CD4-positive, CD25-positive, alpha-beta regulatory T cell (primary cell): ENCODE data around the gene LAMA1. TPM values are rescaled to one million over a fixed set of nuclear protein-coding genes. Genes with fewer than 3 reads are reported as not detected.

Source experiments
- ATAC-seq, 2 donors: fragments of 150-1000 bp; cut with Tn5 transposase; one replicate each; pipeline ENCODE4 v1.10.0; 2021; ENCODE audit warnings: low read depth in 2 of 2, moderate number of reproducible peaks in 2 of 2, moderate library complexity in 1 of 2
- DNase-seq, 3 donors: peaks; one replicate each; pipeline versions ENCODE4 v3.0.0 to v3.0.0-alpha.2; 2012 to 2022; ENCODE audit warnings: mixed read lengths in 1 of 3
- H3K27ac ChIP-seq: one replicate; pipeline ENCODE4 v1.7.0; 2013; ENCODE audit warnings: mild to moderate bottlenecking, low read length; ENCODE audit not compliant: insufficient read depth, poor library complexity, severe bottlenecking
- H3K27me3 ChIP-seq: one replicate; pipeline ENCODE4 v1.7.0; 2013; ENCODE audit warnings: low read length; ENCODE audit not compliant: control insufficient read depth, insufficient read depth
- H3K36me3 ChIP-seq: one replicate; pipeline ENCODE4 v1.7.0; 2013; ENCODE audit warnings: mild to moderate bottlenecking, low read length, moderate library complexity; ENCODE audit not compliant: control insufficient read depth, insufficient read depth
- H3K4me1 ChIP-seq: 2 replicates; pipeline ENCODE4 v1.7.0; 2013; ENCODE audit warnings: mild to moderate bottlenecking, low read length; ENCODE audit not compliant: insufficient read depth, control insufficient read depth, poor library complexity, severe bottlenecking
- H3K4me3 ChIP-seq: one replicate; pipeline ENCODE4 v1.7.0; 2013; ENCODE audit warnings: low read depth, mild to moderate bottlenecking, low read length, moderate library complexity
- H3K9me3 ChIP-seq, 2 experiments: 1 replicate in 1 of 2; 2 replicates in 1 of 2; pipeline ENCODE4 v1.7.0; 2013; ENCODE audit warnings: low read length in 2 of 2, mild to moderate bottlenecking in 1 of 2, moderate library complexity in 1 of 2; ENCODE audit not compliant: control insufficient read depth in 2 of 2
- H3K27ac Mint-ChIP-seq, 3 donors: one replicate each; pipeline ENCODE4 v1.8.0; 2020 to 2022; ENCODE audit warnings: mild to moderate bottlenecking in 3 of 3, mixed read lengths in 3 of 3, moderate library complexity in 2 of 3
- H3K27me3 Mint-ChIP-seq: one replicate; pipeline ENCODE4 v1.8.0; 2022; ENCODE audit warnings: mild to moderate bottlenecking, mixed read lengths
- H3K36me3 Mint-ChIP-seq: one replicate; pipeline ENCODE4 v1.8.0; 2020; ENCODE audit warnings: mixed read lengths
- H3K4me1 Mint-ChIP-seq, 4 donors: one replicate each; pipeline ENCODE4 v1.8.0; 2020 to 2022; ENCODE audit warnings: mixed read lengths in 4 of 4, mild to moderate bottlenecking in 1 of 4
- H3K4me3 Mint-ChIP-seq, 4 donors: one replicate each; pipeline ENCODE4 v1.8.0; 2020 to 2022; ENCODE audit warnings: mild to moderate bottlenecking in 4 of 4, mixed read lengths in 4 of 4, moderate library complexity in 3 of 4
- H3K9me3 Mint-ChIP-seq, 7 donors: one replicate each; pipeline ENCODE4 v1.8.0; 2020 to 2022; ENCODE audit warnings: mixed read lengths in 7 of 7, mild to moderate bottlenecking in 3 of 7, moderate library complexity in 2 of 7
- polyA plus RNA-seq, 4 donors: library from polyadenylated mRNA; unstranded; fragments of 300-500 nt; fragmentation: Illumina TruSeq; gene quantifications; one replicate each; pipeline ENCODE4 v1.2.3, GENCODE V29; 2021
- total RNA-seq: library from RNA; stranded (reverse); gene quantifications from one replicate; pipeline ENCODE4 v1.2.3, GENCODE V29; 2022

The LAMA1 gene
- total and polyA plus RNA-seq, 5 donors from 2014 or later, result not detected

DNA sequence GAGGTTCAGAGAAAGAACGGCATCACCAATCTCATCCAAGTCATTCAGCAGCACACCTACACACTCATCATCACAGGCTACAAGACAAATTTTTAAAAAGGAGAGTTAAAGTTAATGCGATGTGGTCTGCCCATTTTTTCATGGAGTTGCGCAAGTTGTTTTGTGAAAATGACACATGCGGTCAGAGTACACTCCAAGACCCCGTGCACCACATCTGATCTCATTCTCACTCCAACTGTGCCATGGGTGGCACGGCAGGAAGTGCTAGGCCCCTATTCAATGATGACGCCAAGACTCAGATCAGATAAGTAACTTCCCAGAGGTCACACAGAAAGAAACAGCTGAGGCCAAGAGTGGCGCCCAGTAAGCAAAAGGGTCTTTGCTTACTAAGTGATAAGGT is 119.8 kb downstream of the LAMA1 start:
- no peak overlapping the region for H3K4me3 ChIP-seq
- Mint-ChIP-seq H3K27ac (peak overlapping the region in 1 of 3 donors; percentile 7), H3K4me3 (no peak overlapping the region)

DNA sequence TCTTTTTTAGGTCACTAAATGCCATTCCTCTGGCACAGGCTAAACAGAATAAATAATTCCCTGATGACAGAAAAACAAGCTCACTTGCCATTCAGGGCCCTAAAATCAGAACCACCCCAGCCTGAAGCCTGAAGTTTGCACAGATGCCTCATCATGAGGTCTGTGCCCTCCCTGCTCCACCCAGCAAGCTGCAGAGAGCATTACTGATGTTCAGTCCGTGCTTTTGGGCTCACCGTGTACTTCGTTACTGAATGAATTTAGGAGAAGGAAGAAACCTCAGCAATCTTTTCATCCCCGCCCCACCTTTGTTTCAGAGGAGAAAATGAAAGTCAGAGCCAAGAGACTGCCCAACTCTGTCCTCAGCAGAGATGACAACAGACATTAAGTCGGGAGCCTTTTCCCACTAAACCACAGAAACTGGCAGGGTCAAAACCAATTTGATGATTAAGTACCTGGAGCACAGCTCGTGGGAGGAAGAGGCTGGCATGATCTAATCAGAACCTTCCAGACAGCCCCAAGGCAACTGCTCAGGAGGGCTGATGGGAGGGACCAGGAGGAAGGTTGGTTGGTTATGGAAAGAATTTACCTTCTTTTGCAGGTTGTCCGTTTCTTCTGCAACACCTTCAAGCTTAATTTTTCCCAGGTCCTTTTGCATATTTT is 122.7 kb downstream of the LAMA1 start:
- Histone ChIP-seq H3K36me3 (no peaks in the 10 kb centered on the region), H3K4me3 (no peak overlapping the region), H3K4me1 (no peaks in the 10 kb centered on the region), H3K27me3 (no peaks in the 10 kb centered on the region), H3K27ac (no peak overlapping the region), H3K9me3 (no peaks in the 10 kb centered on the region)
- no peaks in the 10 kb centered on the region for H3K4me1 Mint-ChIP-seq
- ATAC-seq (no peak), DNase-seq (no peak)
- H3K9me3 Mint-ChIP-seq, result peaks cover 0 to 12% (median 0%) of the 10 kb centered on the region in 7 donors
- no peak overlapping the region for H3K4me3 Mint-ChIP-seq
- H3K36me3 Mint-ChIP-seq, result no peaks in the 10 kb centered on the region
- no peaks in the 10 kb centered on the region for H3K27me3 Mint-ChIP-seq
- no peak overlapping the region for H3K27ac Mint-ChIP-seq

More for the DNA sequence above, 119.8 kb downstream of the LAMA1 start:
- no peak overlapping the region for H3K27ac ChIP-seq
- no peaks in the 10 kb centered on the region for H3K27me3 Mint-ChIP-seq
- H3K27me3 ChIP-seq, result no peaks in the 10 kb centered on the region
- DNase-seq, result no peak
- H3K9me3 Mint-ChIP-seq, result peaks cover 0 to 9% (median 0%) of the 10 kb centered on the region in 7 donors
- no peaks in the 10 kb centered on the region for H3K36me3 ChIP-seq
- H3K4me1 ChIP-seq, result no peaks in the 10 kb centered on the region
- no peak for ATAC-seq
- no peaks in the 10 kb centered on the region for H3K9me3 ChIP-seq
- no peaks in the 10 kb centered on the region for H3K36me3 Mint-ChIP-seq
- no peaks in the 10 kb centered on the region for H3K4me1 Mint-ChIP-seq

DNA sequence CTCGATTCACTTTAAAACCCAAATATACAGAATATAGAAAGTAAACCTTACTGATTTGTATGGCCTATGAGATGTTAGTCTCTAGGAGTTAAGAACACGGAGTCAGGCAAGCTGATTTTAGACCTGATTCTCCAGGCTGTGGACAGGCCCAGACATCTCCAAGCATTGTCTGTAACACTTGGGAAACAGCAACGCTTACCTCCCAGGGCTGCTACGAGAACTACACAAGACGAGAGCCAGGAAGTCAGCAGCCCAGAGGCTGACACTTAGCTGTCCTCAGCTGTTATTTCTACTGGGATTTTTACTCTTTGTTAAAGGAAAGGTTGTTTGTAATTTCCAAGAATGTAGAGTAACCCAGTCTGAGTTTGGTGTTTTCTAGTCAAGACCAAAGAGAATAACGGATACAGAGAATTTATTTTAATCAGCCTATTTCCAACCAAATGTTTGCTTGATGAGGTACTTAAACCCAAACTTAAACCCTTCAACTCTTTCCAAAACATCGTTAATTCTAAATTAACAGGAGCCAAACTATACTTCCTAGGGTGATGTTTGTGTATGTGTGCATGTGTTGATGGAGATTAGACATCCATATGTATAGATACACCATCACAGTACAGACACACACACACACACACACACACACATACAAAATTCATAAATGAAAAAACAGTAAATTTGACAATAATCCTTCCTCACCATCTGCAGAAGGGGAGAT is 123.4 kb downstream of the LAMA1 start:
- H3K36me3 Mint-ChIP-seq, result no peaks in the 10 kb centered on the region
- peaks cover 0 to 12% (median 0%) of the 10 kb centered on the region in 7 donors for H3K9me3 Mint-ChIP-seq
- DNase-seq, result no peak
- H3K27ac Mint-ChIP-seq, result no peak overlapping the region
- Histone ChIP-seq H3K27ac (no peak overlapping the region), H3K4me3 (no peak overlapping the region), H3K36me3 (no peaks in the 10 kb centered on the region), H3K4me1 (no peaks in the 10 kb centered on the region), H3K27me3 (no peaks in the 10 kb centered on the region), H3K9me3 (no peaks in the 10 kb centered on the region)
- no peak overlapping the region for H3K4me3 Mint-ChIP-seq
- H3K4me1 Mint-ChIP-seq, result no peaks in the 10 kb centered on the region
- ATAC-seq, result no peak
- H3K27me3 Mint-ChIP-seq, result no peaks in the 10 kb centered on the region

- H3K4me3 ChIP-seq, result no peak overlapping the region
- no peaks in the 10 kb centered on the region for H3K27me3 Mint-ChIP-seq
These were observed 124.8 kb downstream of the LAMA1 start for GRCh38 chr18:6992761-6993160.

DNA sequence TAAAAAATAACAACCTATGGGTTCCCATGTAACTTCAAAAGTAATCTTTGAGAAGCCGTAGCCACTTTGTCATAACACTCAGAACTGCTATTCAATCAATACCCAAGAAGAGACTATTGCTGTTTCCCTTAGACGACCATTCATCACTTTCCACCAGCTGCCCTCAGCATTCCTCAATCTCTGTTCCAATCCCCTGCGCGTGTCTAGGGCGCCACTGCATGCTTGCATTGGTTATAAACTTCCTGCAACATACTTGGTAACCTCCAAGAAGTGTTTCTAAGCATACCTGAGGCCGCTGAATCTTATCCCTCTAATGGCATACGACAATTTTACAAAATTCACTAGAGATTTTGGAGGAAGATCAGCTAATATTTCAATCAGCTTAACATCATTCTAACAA is 134.2 kb downstream of the LAMA1 start:
- no peaks in the 10 kb centered on the region for H3K9me3 ChIP-seq
- DNase-seq, result no peak
- Mint-ChIP-seq H3K27me3 (no peaks in the 10 kb centered on the region), H3K4me1 (no peaks in the 10 kb centered on the region), H3K36me3 (no peaks in the 10 kb centered on the region), H3K27ac (no peak overlapping the region), H3K9me3 (peaks cover 0 to 2% (median 0%) of the 10 kb centered on the region in 7 donors), H3K4me3 (no peak overlapping the region)
- no peaks in the 10 kb centered on the region for H3K4me1 ChIP-seq
- no peaks in the 10 kb centered on the region for H3K27me3 ChIP-seq
- H3K27ac ChIP-seq, result no peak overlapping the region
- no peak for ATAC-seq
- H3K36me3 ChIP-seq, result no peaks in the 10 kb centered on the region
- H3K4me3 ChIP-seq, result no peak overlapping the region

More at GRCh38 chr18:6992761-6993160, 124.8 kb downstream of the LAMA1 start:
- H3K4me1 Mint-ChIP-seq, result no peaks in the 10 kb centered on the region
- Histone ChIP-seq H3K9me3 (no peaks in the 10 kb centered on the region), H3K27ac (no peak overlapping the region), H3K36me3 (no peaks in the 10 kb centered on the region), H3K4me1 (no peaks in the 10 kb centered on the region), H3K27me3 (no peaks in the 10 kb centered on the region)
- no peak for DNase-seq
- peaks cover 0 to 6% (median 0%) of the 10 kb centered on the region in 7 donors for H3K9me3 Mint-ChIP-seq
- ATAC-seq, result no peak
- H3K36me3 Mint-ChIP-seq, result no peaks in the 10 kb centered on the region
- no peak overlapping the region for H3K27ac Mint-ChIP-seq
- no peak overlapping the region for H3K4me3 Mint-ChIP-seq

DNA sequence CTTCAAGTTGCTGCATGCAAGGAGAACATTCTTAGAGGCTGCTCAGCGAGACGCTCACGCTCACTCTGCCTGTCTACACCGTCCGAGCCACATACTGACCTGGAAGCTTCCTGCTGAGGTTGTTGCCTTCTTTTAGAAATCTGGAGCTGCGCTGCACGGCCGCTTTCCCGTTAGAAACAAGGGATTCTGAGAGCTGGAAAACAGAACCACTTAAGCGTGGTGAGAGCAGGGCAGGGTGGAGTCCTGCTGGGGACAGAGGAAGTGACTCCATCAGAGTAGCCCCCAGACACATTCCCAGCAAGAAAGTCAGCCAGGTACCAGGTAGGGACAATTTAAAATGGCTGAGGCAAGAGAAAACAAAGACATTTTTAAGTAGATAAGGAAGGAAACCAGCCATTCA is 135.2 kb downstream of the LAMA1 start:
- DNase-seq (no peak), ATAC-seq (no peak)
- H3K4me1 ChIP-seq, result no peaks in the 10 kb centered on the region
- H3K4me3 ChIP-seq, result no peak overlapping the region
- peaks cover 0 to 2% (median 0%) of the 10 kb centered on the region in 7 donors for H3K9me3 Mint-ChIP-seq
- no peak overlapping the region for H3K4me3 Mint-ChIP-seq
- H3K36me3 ChIP-seq, result no peaks in the 10 kb centered on the region
- no peaks in the 10 kb centered on the region for H3K27me3 Mint-ChIP-seq
- H3K27me3 ChIP-seq, result no peaks in the 10 kb centered on the region
- no peak overlapping the region for H3K27ac ChIP-seq
- no peaks in the 10 kb centered on the region for H3K4me1 Mint-ChIP-seq
- no peaks in the 10 kb centered on the region for H3K36me3 Mint-ChIP-seq
- H3K27ac Mint-ChIP-seq, result no peak overlapping the region
- H3K9me3 ChIP-seq, result no peaks in the 10 kb centered on the region

DNA sequence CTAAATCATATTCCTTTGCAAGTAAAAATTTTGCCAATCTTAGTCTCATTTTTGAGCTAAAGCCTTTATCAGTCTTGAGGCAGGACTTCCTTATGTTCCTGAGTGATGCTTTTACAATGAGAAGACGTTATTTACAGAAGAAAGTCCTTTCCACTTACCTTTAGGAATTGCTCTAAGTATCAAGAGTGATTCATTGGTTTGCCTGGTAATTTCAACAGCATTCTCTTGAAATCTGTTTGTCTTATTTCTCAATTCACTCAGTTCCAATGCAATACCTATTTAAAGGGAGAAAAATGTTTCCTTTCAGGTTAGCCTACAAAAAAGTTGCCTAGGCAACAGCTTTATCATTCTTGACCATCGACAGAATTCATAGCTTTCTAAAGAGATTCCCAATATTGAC is 137.2 kb downstream of the LAMA1 start:
- H3K4me1 Mint-ChIP-seq, result no peaks in the 10 kb centered on the region
- H3K4me3 ChIP-seq, result no peak overlapping the region
- H3K27ac Mint-ChIP-seq, result no peak overlapping the region
- H3K36me3 ChIP-seq, result no peaks in the 10 kb centered on the region
- H3K36me3 Mint-ChIP-seq, result no peaks in the 10 kb centered on the region
- no peaks in the 10 kb centered on the region for H3K9me3 ChIP-seq
- no peaks in the 10 kb centered on the region for H3K27me3 ChIP-seq
- H3K27ac ChIP-seq, result no peak overlapping the region
- H3K27me3 Mint-ChIP-seq, result no peaks in the 10 kb centered on the region
- peaks cover 0 to 3% (median 0%) of the 10 kb centered on the region in 7 donors for H3K9me3 Mint-ChIP-seq
- H3K4me3 Mint-ChIP-seq, result peak overlapping the region in 1 of 4 donors; percentile 56
- DNase-seq (no peak), ATAC-seq (no peak)
- H3K4me1 ChIP-seq, result no peaks in the 10 kb centered on the region

GRCh38 chr18:6979954-6980353 is 137.6 kb downstream of the LAMA1 start:
- H3K27me3 Mint-ChIP-seq, result no peaks in the 10 kb centered on the region
- H3K4me3 Mint-ChIP-seq, result no peak overlapping the region
- peaks cover 0 to 3% (median 0%) of the 10 kb centered on the region in 7 donors for H3K9me3 Mint-ChIP-seq
- DNase-seq, result no peak
- no peak for ATAC-seq
- H3K9me3 ChIP-seq, result no peaks in the 10 kb centered on the region
- no peak overlapping the region for H3K27ac ChIP-seq
- H3K36me3 Mint-ChIP-seq, result no peaks in the 10 kb centered on the region
- no peak overlapping the region for H3K27ac Mint-ChIP-seq
- H3K4me1 ChIP-seq, result no peaks in the 10 kb centered on the region
- no peak overlapping the region for H3K4me3 ChIP-seq
- H3K27me3 ChIP-seq, result no peaks in the 10 kb centered on the region
- H3K36me3 ChIP-seq, result no peaks in the 10 kb centered on the region
- H3K4me1 Mint-ChIP-seq, result no peaks in the 10 kb centered on the region
